H9 (cell line): Measurements from ENCODE around the gene MRTFA. TPM values are rescaled to one million over a fixed set of nuclear protein-coding genes. Genes with fewer than 3 reads are reported as not detected.

Source experiments
- DNase-seq: peaks from one replicate; pipeline ENCODE4 v3.0.0-alpha.2; 2017
- H2AFZ ChIP-seq: one replicate; pipeline ENCODE4 v1.6.1; 2013; ENCODE audit warnings: mild to moderate bottlenecking, low read length, control low read depth, moderate library complexity
- H2AK5ac ChIP-seq: 2 replicates; pipeline ENCODE4 v1.6.1; 2013; ENCODE audit warnings: low read length, control low read depth, mixed read lengths; ENCODE audit not compliant: insufficient read length
- H2BK120ac ChIP-seq: one replicate; pipeline ENCODE4 v1.6.1; 2013; ENCODE audit warnings: low read depth, mild to moderate bottlenecking, low read length, control low read depth, inconsistent platforms; ENCODE audit not compliant: poor library complexity, severe bottlenecking
- H2BK12ac ChIP-seq: 2 replicates; pipeline ENCODE4 v1.6.1; 2013; ENCODE audit warnings: low read length, control low read depth, mixed read lengths, low read depth; ENCODE audit not compliant: insufficient read length
- H2BK15ac ChIP-seq: 2 replicates; pipeline ENCODE4 v1.6.1; 2013; ENCODE audit warnings: low read depth, low read length, control low read depth
- H2BK20ac ChIP-seq: one replicate; pipeline ENCODE4 v1.6.1; 2013; ENCODE audit warnings: low read depth, mild to moderate bottlenecking, low read length, control low read depth, inconsistent platforms; ENCODE audit not compliant: poor library complexity, severe bottlenecking
- H2BK5ac ChIP-seq: 2 replicates; pipeline ENCODE4 v1.6.1; 2013; ENCODE audit warnings: low read length, control low read depth, mixed read lengths; ENCODE audit not compliant: insufficient read length
- H3K14ac ChIP-seq: 2 replicates; pipeline ENCODE4 v1.6.1; 2013; ENCODE audit warnings: low read length, control low read depth; ENCODE audit not compliant: insufficient read depth
- H3K18ac ChIP-seq: 2 replicates; pipeline ENCODE4 v1.6.1; 2013; ENCODE audit warnings: low read depth, mild to moderate bottlenecking, mixed read lengths, low read length, control low read depth; ENCODE audit not compliant: insufficient read length
- H3K23ac ChIP-seq: 2 replicates; pipeline ENCODE4 v1.6.1; 2013; ENCODE audit warnings: low read length, control low read depth, mixed read lengths, low read depth; ENCODE audit not compliant: insufficient read length
- H3K23me2 ChIP-seq: 2 replicates; pipeline ENCODE4 v1.6.1; 2013; ENCODE audit warnings: low read depth, mild to moderate bottlenecking, mixed read lengths, low read length, control low read depth; ENCODE audit not compliant: insufficient read length, poor library complexity, severe bottlenecking
- H3K27ac ChIP-seq: 2 replicates; pipeline ENCODE4 v1.5.1; 2013; ENCODE audit warnings: low read length, control low read depth, mixed read lengths, low read depth; ENCODE audit not compliant: insufficient read length
- H3K27me3 ChIP-seq: 2 replicates; pipeline ENCODE4 v1.6.1; 2013; ENCODE audit warnings: low read length, control low read depth, inconsistent platforms; ENCODE audit not compliant: insufficient read depth
- H3K4ac ChIP-seq: 2 replicates; pipeline ENCODE4 v1.6.1; 2013; ENCODE audit warnings: low read depth, mild to moderate bottlenecking, control low read depth, inconsistent platforms, low read length, moderate library complexity
- H3K4me1 ChIP-seq: 2 replicates; pipeline ENCODE4 v1.6.1; 2013; ENCODE audit warnings: low read length, control low read depth, inconsistent platforms; ENCODE audit not compliant: insufficient read depth
- H3K4me2 ChIP-seq: 2 replicates; pipeline ENCODE4 v1.6.1; 2013; ENCODE audit warnings: low read length, control low read depth, mixed read lengths; ENCODE audit not compliant: insufficient read length, insufficient read depth
- H3K56ac ChIP-seq: 2 replicates; pipeline ENCODE4 v1.6.1; 2013; ENCODE audit warnings: low read depth, mild to moderate bottlenecking, mixed read lengths, low read length, control low read depth; ENCODE audit not compliant: insufficient read length
- H3K79me1 ChIP-seq: 2 replicates; pipeline ENCODE4 v1.6.1; 2013; ENCODE audit warnings: low read depth, mild to moderate bottlenecking, moderate library complexity, low read length, control low read depth, inconsistent platforms; ENCODE audit not compliant: insufficient read depth, poor library complexity, severe bottlenecking
- H3K79me2 ChIP-seq: 2 replicates; pipeline ENCODE4 v1.6.1; 2013; ENCODE audit warnings: low read length, control low read depth, inconsistent platforms; ENCODE audit not compliant: insufficient read depth
- H3K9ac ChIP-seq: 2 replicates; pipeline ENCODE4 v1.6.1; 2013; ENCODE audit warnings: low read length, control low read depth, mixed read lengths; ENCODE audit not compliant: insufficient read length; ENCODE audit errors: extremely low read depth
- H3K9me3 ChIP-seq: one replicate; pipeline ENCODE4 v1.6.1; 2013; ENCODE audit warnings: low read depth, low read length, inconsistent platforms; ENCODE audit not compliant: control insufficient read depth
- H3T11ph ChIP-seq: one replicate; pipeline ENCODE4 v1.6.1; 2013; ENCODE audit warnings: mild to moderate bottlenecking, low read length, control low read depth, inconsistent platforms
- H4K20me1 ChIP-seq: one replicate; pipeline ENCODE4 v1.6.1; 2013; ENCODE audit not compliant: control insufficient read depth, insufficient read length, insufficient read depth
- H4K5ac ChIP-seq: 2 replicates; pipeline ENCODE4 v1.6.1; 2013; ENCODE audit warnings: low read depth, mild to moderate bottlenecking, mixed read lengths, low read length, control low read depth; ENCODE audit not compliant: insufficient read length
- H4K8ac ChIP-seq: replicated peaks from 2 replicates; pipeline ENCODE4 v1.6.1; 2013; ENCODE audit warnings: low read length, control low read depth, mixed read lengths, low read depth; ENCODE audit not compliant: insufficient read length
- H4K91ac ChIP-seq: 2 replicates; pipeline ENCODE4 v1.6.1; 2013; ENCODE audit warnings: low read depth, mild to moderate bottlenecking, moderate library complexity, mixed read lengths, low read length, control low read depth; ENCODE audit not compliant: insufficient read length
- H3K27ac Mint-ChIP-seq, 3 experiments: 2 replicates in 2 of 3; 3 replicates in 1 of 3; pipeline ENCODE4 v1.8.0; 2020 to 2021; ENCODE audit warnings: mixed read lengths in 3 of 3, mild to moderate bottlenecking in 1 of 3, moderate library complexity in 1 of 3
- H3K27me3 Mint-ChIP-seq: 2 replicates; pipeline ENCODE4 v1.8.0; 2021; ENCODE audit warnings: low read depth, mild to moderate bottlenecking, moderate library complexity, mixed read lengths
- H3K36me3 Mint-ChIP-seq, 3 experiments: 2 replicates in 2 of 3; 3 replicates in 1 of 3; pipeline ENCODE4 v1.8.0; 2020 to 2021; ENCODE audit warnings: low read depth in 3 of 3, mixed read lengths in 3 of 3; ENCODE audit not compliant: insufficient read depth in 1 of 3
- H3K4me1 Mint-ChIP-seq, 2 experiments: 2 replicates each; pipeline ENCODE4 v1.8.0; 2020; ENCODE audit warnings: mixed read lengths in 2 of 2
- H3K4me3 Mint-ChIP-seq, 2 experiments: 2 replicates in 1 of 2; 3 replicates in 1 of 2; pipeline ENCODE4 v1.8.0; 2020 to 2021; ENCODE audit warnings: mild to moderate bottlenecking in 2 of 2, mixed read lengths in 2 of 2, moderate library complexity in 1 of 2
- H3K9me3 Mint-ChIP-seq, 2 experiments: 2 replicates in 1 of 2; 3 replicates in 1 of 2; pipeline ENCODE4 v1.8.0; 2020; ENCODE audit warnings: mild to moderate bottlenecking in 2 of 2, mixed read lengths in 2 of 2, moderate library complexity in 1 of 2
- WGBS: extraction: QIAGEN DNeasy Blood & Tissue Kit; methylation state at CpG from one replicate; pipeline ENCODE4 v1.1.7; 2013; ENCODE audit warnings: missing lambda C conversion rate, low lambda C conversion rate, mixed read lengths; ENCODE audit not compliant: insufficient read length; ENCODE audit errors: extremely low coverage; 5-methylcytosine and 5-hydroxymethylcytosine counted together
- total RNA-seq: library from RNA; stranded (reverse); gene quantifications from 2 replicates; pipeline ENCODE4 v1.2.1, GENCODE V29; 2021
- TF ChIP-seq, protein P1 (sequence below): fragments of 200-600 bp; sonication (generic); conservative IDR thresholded peaks from 3 replicates; pipeline ENCODE4 v1.8.0; 2021; ENCODE audit warnings: antibody characterized with exemption, mild to moderate bottlenecking

The MRTFA gene
- total RNA-seq, 1 experiment from 2014 or later, result 38.1 TPM

DNA sequence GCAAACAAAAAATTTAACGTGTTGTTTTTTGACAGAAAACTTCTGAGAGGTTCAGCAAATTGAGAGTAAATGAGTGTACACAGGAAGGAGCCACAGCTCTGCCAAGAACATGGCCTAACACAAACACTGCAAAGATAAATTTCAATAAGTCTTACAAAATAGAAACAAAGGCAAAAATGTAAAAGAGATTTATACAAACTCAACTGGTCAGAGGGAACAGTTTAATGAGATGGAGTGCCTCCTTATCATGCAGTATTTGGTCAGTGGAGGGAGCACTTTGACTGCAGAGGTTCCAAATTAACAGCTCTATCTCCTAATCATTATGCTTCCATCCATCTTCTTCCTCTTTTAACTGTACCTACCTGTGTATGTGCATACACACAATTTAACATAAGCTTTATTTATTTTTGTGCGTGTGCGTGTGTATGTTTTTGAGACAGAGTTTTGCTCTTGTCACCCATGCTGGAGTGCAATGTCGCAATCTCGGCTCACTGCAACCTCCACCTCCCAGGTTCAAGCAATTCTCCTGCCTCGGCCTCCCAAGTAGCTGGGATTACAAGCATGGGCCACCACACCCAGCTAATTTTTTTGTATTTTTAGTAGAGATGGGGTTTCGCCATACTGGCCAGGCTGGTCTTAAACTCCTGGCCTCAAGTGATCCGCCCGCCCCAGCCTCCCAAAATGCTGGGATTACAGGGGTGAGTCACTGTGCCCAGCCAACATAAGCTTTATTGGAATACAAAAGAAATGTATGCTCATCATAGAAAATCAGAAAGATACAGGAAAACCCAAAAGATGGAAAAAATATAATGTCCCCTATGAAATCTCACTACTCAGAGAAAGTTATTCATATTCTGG, 111.9 kb downstream of the MRTFA start:
- no peak for DNase-seq
- no peak overlapping the region for H3K23ac ChIP-seq
- H3K4me1 ChIP-seq, result no peaks in the 10 kb centered on the region
- H2BK5ac ChIP-seq, result no peak overlapping the region
- H3K18ac ChIP-seq, result no peak overlapping the region
- H3T11ph ChIP-seq, result no peak overlapping the region
- Mint-ChIP-seq H3K4me1 (0 out of 4 replicates have a peak, but pooled peaks cover 0 to 2% of the 10 kb centered on the region in 2 experiments), H3K4me3 (no peak overlapping the region), H3K36me3 (peaks cover 0 to 10% (median 9%) of the 10 kb centered on the region in 3 experiments; a peak in 5 of 7 replicates), H3K27me3 (no peaks in the 10 kb centered on the region), H3K9me3 (peaks cover 3 to 7% of the 10 kb centered on the region in 2 experiments; a peak in 3 of 5 replicates), H3K27ac (no peak overlapping the region; a peak in 1 of 7 replicates)
- no peak overlapping the region for H3K4me2 ChIP-seq
- H2BK120ac ChIP-seq, result no peak overlapping the region
- WGBS, result no CpG with 5 or more reads among the region's 9 CpGs
- no peak overlapping the region for H4K8ac ChIP-seq
- H4K91ac ChIP-seq, result no peak overlapping the region
- no peaks in the 10 kb centered on the region for H3K9me3 ChIP-seq
- H2AK5ac ChIP-seq, result no peak overlapping the region
- H2AFZ ChIP-seq, result no peak overlapping the region
- no peaks in the 10 kb centered on the region for H3K27me3 ChIP-seq
- H2BK15ac ChIP-seq, result no peak overlapping the region
- no peak overlapping the region for H4K5ac ChIP-seq
- no peaks in the 10 kb centered on the region for H3K79me2 ChIP-seq
- no peak overlapping the region for H2BK12ac ChIP-seq
- no peak overlapping the region for H3K14ac ChIP-seq
- H3K4ac ChIP-seq, result no peak overlapping the region
- no peak overlapping the region for H3K56ac ChIP-seq
- H4K20me1 ChIP-seq, result no peaks in the 10 kb centered on the region
- peaks cover 3% of the 10 kb centered on the region for H3K79me1 ChIP-seq
- no peak overlapping the region for H3K9ac ChIP-seq
- no peaks in the 10 kb centered on the region for H3K23me2 ChIP-seq
- H3K27ac ChIP-seq, result no peak overlapping the region
- TF ChIP-seq, protein P1, sequence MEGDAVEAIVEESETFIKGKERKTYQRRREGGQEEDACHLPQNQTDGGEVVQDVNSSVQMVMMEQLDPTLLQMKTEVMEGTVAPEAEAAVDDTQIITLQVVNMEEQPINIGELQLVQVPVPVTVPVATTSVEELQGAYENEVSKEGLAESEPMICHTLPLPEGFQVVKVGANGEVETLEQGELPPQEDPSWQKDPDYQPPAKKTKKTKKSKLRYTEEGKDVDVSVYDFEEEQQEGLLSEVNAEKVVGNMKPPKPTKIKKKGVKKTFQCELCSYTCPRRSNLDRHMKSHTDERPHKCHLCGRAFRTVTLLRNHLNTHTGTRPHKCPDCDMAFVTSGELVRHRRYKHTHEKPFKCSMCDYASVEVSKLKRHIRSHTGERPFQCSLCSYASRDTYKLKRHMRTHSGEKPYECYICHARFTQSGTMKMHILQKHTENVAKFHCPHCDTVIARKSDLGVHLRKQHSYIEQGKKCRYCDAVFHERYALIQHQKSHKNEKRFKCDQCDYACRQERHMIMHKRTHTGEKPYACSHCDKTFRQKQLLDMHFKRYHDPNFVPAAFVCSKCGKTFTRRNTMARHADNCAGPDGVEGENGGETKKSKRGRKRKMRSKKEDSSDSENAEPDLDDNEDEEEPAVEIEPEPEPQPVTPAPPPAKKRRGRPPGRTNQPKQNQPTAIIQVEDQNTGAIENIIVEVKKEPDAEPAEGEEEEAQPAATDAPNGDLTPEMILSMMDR, result peak; percentile 47; the same call in 2 of the 3 replicates
- H2BK20ac ChIP-seq, result no peak overlapping the region
